Gastroesophageal sphincter (tissue), 4 donors: ENCODE data around the gene ADAM22. TPM values are rescaled to one million over a fixed set of nuclear protein-coding genes. Genes with fewer than 3 reads are reported as not detected.

Experiments
- ATAC-seq: fragments of 150-250 bp; one replicate; pipeline ENCODE4 v1.9.1; 2016; ENCODE audit warnings: mild to moderate bottlenecking, moderate library complexity
- H3K27ac ChIP-seq, 4 donors: fragments of 200-600 bp; sonication (generic) in 3 of 4; 1 replicate in 3 of 4; 2 replicates in 1 of 4; pipeline ENCODE4 v1.5.1; 2016 to 2019
- H3K27me3 ChIP-seq: fragments of 200-600 bp; sonication (generic); one replicate; pipeline ENCODE4 v1.5.1; 2019
- H3K36me3 ChIP-seq, 2 donors: fragments of 200-600 bp; sonication (generic); one replicate each; pipeline ENCODE4 v1.5.1; 2019; ENCODE audit warnings: control low read depth in 1 of 2
- H3K4me1 ChIP-seq, 3 donors: fragments of 200-600 bp; sonication (generic); 1 replicate in 2 of 3; 2 replicates in 1 of 3; pipeline ENCODE4 v1.5.1; 2016 to 2019; ENCODE audit warnings: control low read depth in 2 of 3
- H3K4me3 ChIP-seq, 2 donors: fragments of 200-600 bp; sonication (generic); one replicate each; pipeline ENCODE4 v1.5.1; 2019; ENCODE audit warnings: mild to moderate bottlenecking in 1 of 2, moderate library complexity in 1 of 2
- H3K9me3 ChIP-seq, 3 donors: fragments of 200-600 bp; sonication (generic); one replicate each; pipeline ENCODE4 v1.5.1; 2017 to 2019; ENCODE audit warnings: control low read depth in 2 of 3
- EP300 ChIP-seq: sonication (generic); formaldehyde crosslinking; IDR thresholded peaks from one replicate; pipeline ENCODE4 v1.6.1; 2017; ENCODE audit warnings: antibody characterized with exemption, mild to moderate bottlenecking
- POLR2A ChIP-seq, 2 donors: fragments of 450-650 bp; IDR thresholded peaks; one replicate each; pipeline ENCODE4 v1.6.1; 2017; ENCODE audit warnings: antibody characterized with exemption in 2 of 2, mild to moderate bottlenecking in 2 of 2, moderate library complexity in 1 of 2
- POLR2AphosphoS5 ChIP-seq: sonication (generic); formaldehyde crosslinking; IDR thresholded peaks from one replicate; pipeline ENCODE4 v1.6.1; 2017; ENCODE audit warnings: antibody characterized with exemption
- WGBS, 2 donors: methylation state at CpG; one replicate each; pipeline ENCODE4 v1.1.5; 2018; ENCODE audit warnings: low coverage in 1 of 2; 5-methylcytosine and 5-hydroxymethylcytosine counted together
- total RNA-seq, 4 donors: library from RNA; depleted of rRNA; stranded (reverse); fragments of >200 nt; gene quantifications; one replicate each; pipeline ENCODE4 v1.1.0, GENCODE V29; 2016
- TF ChIP-seq, protein P1 (sequence below), 4 experiments: fragments of 200-600 bp in 2 of 4; fragments of 450-650 bp in 2 of 4; sonication (generic) in 1 of 4; IDR thresholded peaks; one replicate each; pipeline ENCODE4 v1.5.1; 2017 to 2019; ENCODE audit warnings: antibody characterized with exemption in 4 of 4, mild to moderate bottlenecking in 2 of 4, moderate library complexity in 2 of 4

The ADAM22 gene
- total RNA-seq, 4 donors from 2014 or later = 1.1 to 3.6 (median 1.7) TPM

DNA sequence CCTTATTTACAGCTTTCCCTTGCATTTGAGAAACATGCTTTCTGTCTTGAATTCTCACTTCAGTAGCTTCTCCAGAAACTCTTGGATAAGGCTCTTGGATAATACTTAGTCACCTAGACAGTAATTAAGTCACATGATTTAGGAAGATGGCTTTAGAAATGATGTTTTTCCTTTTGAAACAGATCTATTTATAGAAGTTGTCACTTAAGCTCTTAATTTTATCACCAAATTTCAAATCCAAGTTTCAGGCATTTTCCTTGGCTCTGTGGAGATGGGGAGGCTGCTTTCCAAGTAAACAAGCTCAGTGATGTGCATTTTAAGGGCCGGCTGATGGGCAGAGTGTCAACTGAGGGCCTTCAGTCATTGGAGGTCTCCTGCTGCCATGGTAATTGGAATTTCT lies 155.5 kb downstream of the ADAM22 start:
- Histone ChIP-seq H3K9me3 (no peaks in the 10 kb centered on the region), H3K27ac (no peak overlapping the region), H3K27me3 (no peaks in the 10 kb centered on the region), H3K36me3 (no peaks in the 10 kb centered on the region), H3K4me3 (no peak overlapping the region), H3K4me1 (peaks cover 0 to 9% (median 0%) of the 10 kb centered on the region in 3 donors)
- ATAC-seq = no peak
- WGBS, 2 donors = 13% methylated on average over 1 of the region's 1 CpG; no CpG with 5 or more reads in 1 of the 2 donors
- no peak for TF ChIP-seq EP300
- no peak for TF ChIP-seq POLR2A (IDR thresholded peaks at IDR 0.05)
- TF ChIP-seq, protein P1, sequence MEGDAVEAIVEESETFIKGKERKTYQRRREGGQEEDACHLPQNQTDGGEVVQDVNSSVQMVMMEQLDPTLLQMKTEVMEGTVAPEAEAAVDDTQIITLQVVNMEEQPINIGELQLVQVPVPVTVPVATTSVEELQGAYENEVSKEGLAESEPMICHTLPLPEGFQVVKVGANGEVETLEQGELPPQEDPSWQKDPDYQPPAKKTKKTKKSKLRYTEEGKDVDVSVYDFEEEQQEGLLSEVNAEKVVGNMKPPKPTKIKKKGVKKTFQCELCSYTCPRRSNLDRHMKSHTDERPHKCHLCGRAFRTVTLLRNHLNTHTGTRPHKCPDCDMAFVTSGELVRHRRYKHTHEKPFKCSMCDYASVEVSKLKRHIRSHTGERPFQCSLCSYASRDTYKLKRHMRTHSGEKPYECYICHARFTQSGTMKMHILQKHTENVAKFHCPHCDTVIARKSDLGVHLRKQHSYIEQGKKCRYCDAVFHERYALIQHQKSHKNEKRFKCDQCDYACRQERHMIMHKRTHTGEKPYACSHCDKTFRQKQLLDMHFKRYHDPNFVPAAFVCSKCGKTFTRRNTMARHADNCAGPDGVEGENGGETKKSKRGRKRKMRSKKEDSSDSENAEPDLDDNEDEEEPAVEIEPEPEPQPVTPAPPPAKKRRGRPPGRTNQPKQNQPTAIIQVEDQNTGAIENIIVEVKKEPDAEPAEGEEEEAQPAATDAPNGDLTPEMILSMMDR (IDR thresholded peaks at IDR 0.05) = no peak
- no peak for TF ChIP-seq POLR2AphosphoS5

DNA sequence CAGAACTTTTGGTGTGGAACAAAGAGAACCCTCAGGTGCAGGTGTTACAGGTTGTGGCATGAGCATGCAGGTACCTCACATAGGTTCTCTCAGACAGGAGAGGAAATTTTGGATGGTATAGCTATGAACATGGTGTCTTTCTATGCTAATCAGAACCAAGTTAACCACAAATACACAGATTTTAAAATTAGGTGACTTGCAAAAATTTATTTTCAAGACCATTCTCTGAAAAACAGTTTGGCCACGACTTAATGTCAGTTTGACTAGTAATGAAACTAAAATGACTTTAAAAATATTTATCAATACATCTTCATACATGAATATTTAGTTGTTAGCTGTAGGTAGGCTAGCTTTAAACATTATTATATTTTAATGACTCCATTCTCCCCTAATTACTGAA lies 156.2 kb downstream of the ADAM22 start:
- no peaks in the 10 kb centered on the region for H3K9me3 ChIP-seq
- H3K4me3 ChIP-seq = no peak overlapping the region
- H3K36me3 ChIP-seq = no peaks in the 10 kb centered on the region
- no peaks in the 10 kb centered on the region for H3K27me3 ChIP-seq
- WGBS, 2 donors = 64 to 83% methylated on average over 1 of the region's 1 CpG
- peaks cover 0 to 9% (median 0%) of the 10 kb centered on the region in 3 donors for H3K4me1 ChIP-seq
- TF ChIP-seq POLR2AphosphoS5 = no peak
- TF ChIP-seq, protein P1 (IDR thresholded peaks at IDR 0.05) = no peak
- TF ChIP-seq EP300 = no peak
- no peak for TF ChIP-seq POLR2A (IDR thresholded peaks at IDR 0.05)
- no peak for ATAC-seq
- no peak overlapping the region for H3K27ac ChIP-seq

DNA sequence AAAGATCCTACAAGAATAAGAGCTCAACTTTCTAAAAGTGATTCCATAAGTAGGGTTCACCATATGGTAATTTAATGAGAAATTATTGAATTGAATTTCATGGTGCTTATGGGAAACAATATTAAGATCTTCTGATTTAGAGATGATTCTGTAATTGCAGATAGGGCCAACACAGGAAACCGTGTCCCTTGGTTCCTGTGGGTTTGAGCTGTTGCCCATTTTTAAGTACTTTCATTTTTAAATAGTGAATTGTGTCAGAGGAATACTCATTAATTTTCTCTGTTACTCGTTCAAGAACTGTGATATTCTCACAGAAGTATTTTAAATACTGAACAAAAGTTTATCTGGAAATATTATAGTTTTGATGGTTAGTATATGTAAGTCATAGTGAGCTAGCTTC lies 156.6 kb downstream of the ADAM22 start:
- no peak for ATAC-seq
- no peaks in the 10 kb centered on the region for H3K9me3 ChIP-seq
- no peaks in the 10 kb centered on the region for H3K36me3 ChIP-seq
- no peak for TF ChIP-seq POLR2AphosphoS5
- no peak for TF ChIP-seq POLR2A (IDR thresholded peaks at IDR 0.05)
- TF ChIP-seq, protein P1 (IDR thresholded peaks at IDR 0.05) = no peak
- no peak for TF ChIP-seq EP300
- H3K4me3 ChIP-seq = no peak overlapping the region
- peaks cover 0 to 9% (median 0%) of the 10 kb centered on the region in 3 donors for H3K4me1 ChIP-seq
- H3K27ac ChIP-seq = no peak overlapping the region
- H3K27me3 ChIP-seq = no peaks in the 10 kb centered on the region
- 5 to 23% methylated on average over 2 of the region's 2 CpGs for WGBS, 2 donors

DNA sequence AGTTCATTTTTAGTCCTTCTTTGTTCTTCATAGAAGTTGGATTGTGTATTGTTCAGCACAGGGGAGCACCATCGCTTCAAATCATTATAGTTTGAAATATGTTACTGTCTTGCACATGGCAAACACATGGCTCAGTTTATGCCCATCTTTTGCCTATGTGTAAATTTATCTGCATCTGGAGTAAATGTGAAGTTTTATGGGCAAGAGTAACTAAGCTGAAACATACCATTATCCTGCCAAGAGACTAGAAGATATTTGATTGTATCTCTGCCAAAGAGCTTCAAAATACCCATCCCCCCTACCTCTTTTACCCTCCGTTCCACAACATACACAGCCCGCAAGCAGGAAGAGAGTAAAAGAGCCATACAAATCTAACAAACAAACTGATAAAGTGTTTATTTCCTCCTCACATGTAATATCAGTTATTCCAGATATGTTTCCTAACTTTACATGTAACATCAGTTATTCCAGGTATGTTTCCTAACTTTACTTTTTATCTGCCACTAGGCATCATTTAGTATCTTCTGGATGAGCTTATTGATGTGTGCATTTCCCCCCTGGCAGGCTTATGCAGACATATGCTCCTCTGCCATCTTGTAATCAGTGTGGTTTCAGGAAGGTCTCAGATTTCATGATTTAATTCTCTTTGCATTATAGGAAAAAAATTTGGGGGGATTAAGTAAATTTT lies 158.1 kb downstream of the ADAM22 start:
- 74 to 79% methylated on average over 3 of the region's 3 CpGs for WGBS, 2 donors
- TF ChIP-seq EP300 (no peak), POLR2AphosphoS5 (no peak), POLR2A (IDR thresholded peaks at IDR 0.05) (no peak)
- TF ChIP-seq, protein P1 (IDR thresholded peaks at IDR 0.05) = no peak
- Histone ChIP-seq H3K4me3 (no peak overlapping the region), H3K9me3 (no peaks in the 10 kb centered on the region), H3K4me1 (peaks cover 0 to 9% (median 0%) of the 10 kb centered on the region in 3 donors), H3K36me3 (no peaks in the 10 kb centered on the region), H3K27ac (no peak overlapping the region), H3K27me3 (no peaks in the 10 kb centered on the region)
- ATAC-seq = no peak

DNA sequence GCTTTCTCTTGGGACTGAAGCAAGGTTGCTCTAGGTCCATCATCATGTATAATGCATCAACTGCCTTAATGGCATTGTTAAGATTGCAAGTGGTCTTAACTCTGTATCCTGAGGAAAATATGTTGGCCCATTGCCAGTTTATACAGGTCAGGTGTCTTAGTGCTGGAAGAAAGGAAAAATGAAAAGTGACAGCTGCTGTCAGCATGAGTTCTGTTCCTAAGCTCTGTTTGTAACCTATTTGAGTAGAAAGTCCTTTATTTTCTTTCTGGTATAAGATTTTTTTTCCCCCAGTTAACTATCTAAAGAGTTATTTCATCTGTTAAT lies 158.6 kb downstream of the ADAM22 start:
- TF ChIP-seq POLR2AphosphoS5 = no peak
- TF ChIP-seq POLR2A (IDR thresholded peaks at IDR 0.05) = no peak
- TF ChIP-seq EP300 = no peak
- TF ChIP-seq, protein P1 (IDR thresholded peaks at IDR 0.05) = no peak
- no peak overlapping the region for H3K4me3 ChIP-seq
- H3K4me1 ChIP-seq = peaks cover 0 to 9% (median 0%) of the 10 kb centered on the region in 3 donors
- ATAC-seq = no peak
- H3K9me3 ChIP-seq = no peaks in the 10 kb centered on the region
- no peaks in the 10 kb centered on the region for H3K36me3 ChIP-seq
- H3K27me3 ChIP-seq = no peaks in the 10 kb centered on the region
- H3K27ac ChIP-seq = no peak overlapping the region
